ENCODE data around the gene ZNF423. TPM values are rescaled to one million over a fixed set of nuclear protein-coding genes. Genes with fewer than 3 reads are reported as not detected.

ZNF423 gene
- polyA plus RNA-seq, 1 donor from 2014 or later, result 4.5 TPM

DNA sequence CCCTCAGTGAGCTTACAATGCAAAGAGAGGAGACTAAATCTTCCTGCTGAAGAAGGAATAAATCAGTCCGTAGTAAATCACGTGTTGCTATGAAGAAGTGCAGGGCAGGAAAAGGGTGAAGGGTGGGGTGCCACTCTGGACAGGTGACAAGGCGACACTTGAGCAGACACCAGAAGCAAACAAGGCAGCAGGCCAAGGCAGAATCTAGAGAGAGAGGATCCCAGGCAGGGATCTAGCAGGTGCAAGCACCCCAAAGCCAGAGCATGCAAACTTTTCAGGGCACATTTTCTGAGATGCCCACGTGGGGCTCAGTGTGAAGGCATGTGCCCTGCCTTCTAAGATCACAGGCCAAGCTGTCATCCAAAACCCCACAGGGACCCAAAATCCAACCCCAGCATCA, 193.3 kb downstream of the ZNF423 start:
- Histone ChIP-seq H3K9me3 (ENCODE audit: low read length) (no peaks in the 10 kb centered on the region), H3K9ac (ENCODE audit: low read length) (no peak overlapping the region), H3K27ac (ENCODE audit: low read length) (no peak overlapping the region), H3K36me3 (ENCODE audit: insufficient read depth, low read length) (no peaks in the 10 kb centered on the region), H3K27me3 (ENCODE audit: insufficient read depth, low read depth, low read length) (no peaks in the 10 kb centered on the region), H4K20me1 (ENCODE audit: insufficient read depth) (no peaks in the 10 kb centered on the region), H3K4me2 (ENCODE audit: low read length) (no peak overlapping the region), H3K9me2 (ENCODE audit: insufficient read depth, low read length) (no peaks in the 10 kb centered on the region), H3K79me2 (replicated peaks; ENCODE audit: insufficient read depth, low read length) (no peaks in the 10 kb centered on the region), H3F3A (ENCODE audit: insufficient read depth, low read length, poor library complexity, severe bottlenecking) (no peaks in the 10 kb centered on the region), H3K4me3 (ENCODE audit: low read length) (no peak overlapping the region), H2AFZ (ENCODE audit: low read depth, low read length) (no peak overlapping the region)
- TF ChIP-seq, protein P1, sequence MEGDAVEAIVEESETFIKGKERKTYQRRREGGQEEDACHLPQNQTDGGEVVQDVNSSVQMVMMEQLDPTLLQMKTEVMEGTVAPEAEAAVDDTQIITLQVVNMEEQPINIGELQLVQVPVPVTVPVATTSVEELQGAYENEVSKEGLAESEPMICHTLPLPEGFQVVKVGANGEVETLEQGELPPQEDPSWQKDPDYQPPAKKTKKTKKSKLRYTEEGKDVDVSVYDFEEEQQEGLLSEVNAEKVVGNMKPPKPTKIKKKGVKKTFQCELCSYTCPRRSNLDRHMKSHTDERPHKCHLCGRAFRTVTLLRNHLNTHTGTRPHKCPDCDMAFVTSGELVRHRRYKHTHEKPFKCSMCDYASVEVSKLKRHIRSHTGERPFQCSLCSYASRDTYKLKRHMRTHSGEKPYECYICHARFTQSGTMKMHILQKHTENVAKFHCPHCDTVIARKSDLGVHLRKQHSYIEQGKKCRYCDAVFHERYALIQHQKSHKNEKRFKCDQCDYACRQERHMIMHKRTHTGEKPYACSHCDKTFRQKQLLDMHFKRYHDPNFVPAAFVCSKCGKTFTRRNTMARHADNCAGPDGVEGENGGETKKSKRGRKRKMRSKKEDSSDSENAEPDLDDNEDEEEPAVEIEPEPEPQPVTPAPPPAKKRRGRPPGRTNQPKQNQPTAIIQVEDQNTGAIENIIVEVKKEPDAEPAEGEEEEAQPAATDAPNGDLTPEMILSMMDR (IDR thresholded peaks at IDR 0.05; ENCODE audit: poor library complexity, severe bottlenecking), result no peak
- TF ChIP-seq POLR2AphosphoS5 (IDR thresholded peaks at IDR 0.05) (no peak), REST (IDR thresholded peaks at IDR 0.05; ENCODE audit: borderline replicate concordance) (no peak), EZH2 (IDR thresholded peaks at IDR 0.05; ENCODE audit: borderline replicate concordance, insufficient read depth, low read length, poor library complexity, severe bottlenecking) (no peak), TAF1 (IDR thresholded peaks at IDR 0.05; ENCODE audit: low read depth) (no peak), SMC3 (conservative IDR thresholded peaks at IDR 0.05; ENCODE audit: poor library complexity) (no peak), RAD21 (conservative IDR thresholded peaks at IDR 0.05) (no peak), MXI1 (conservative IDR thresholded peaks at IDR 0.05; ENCODE audit: poor library complexity, severe bottlenecking) (no peak), EP300 (conservative IDR thresholded peaks at IDR 0.05; ENCODE audit: poor library complexity, severe bottlenecking) (no peak)

- no peaks in the 10 kb centered on the region for H3K9me2 ChIP-seq (ENCODE audit: insufficient read depth, low read length)
- H3K9me3 ChIP-seq (ENCODE audit: low read length), result no peaks in the 10 kb centered on the region
- H3K27me3 ChIP-seq (ENCODE audit: insufficient read depth, low read depth, low read length), result no peaks in the 10 kb centered on the region
- no peak overlapping the region for H3K4me3 ChIP-seq (ENCODE audit: low read length)
- no peak overlapping the region for H2AFZ ChIP-seq (ENCODE audit: low read depth, low read length)
- no peak overlapping the region for H3K4me2 ChIP-seq (ENCODE audit: low read length)
- H4K20me1 ChIP-seq (ENCODE audit: insufficient read depth), result no peaks in the 10 kb centered on the region
- no peaks in the 10 kb centered on the region for H3K36me3 ChIP-seq (ENCODE audit: insufficient read depth, low read length)
- TF ChIP-seq EP300 (conservative IDR thresholded peaks at IDR 0.05; ENCODE audit: poor library complexity, severe bottlenecking), result no peak
- TF ChIP-seq POLR2AphosphoS5 (IDR thresholded peaks at IDR 0.05), result no peak
- TF ChIP-seq, protein P1 (IDR thresholded peaks at IDR 0.05; ENCODE audit: poor library complexity, severe bottlenecking), result no peak
- TF ChIP-seq RAD21 (conservative IDR thresholded peaks at IDR 0.05), result no peak
- no peak for TF ChIP-seq SMC3 (conservative IDR thresholded peaks at IDR 0.05; ENCODE audit: poor library complexity)
- no peak for TF ChIP-seq MXI1 (conservative IDR thresholded peaks at IDR 0.05; ENCODE audit: poor library complexity, severe bottlenecking)
- no peak for TF ChIP-seq TAF1 (IDR thresholded peaks at IDR 0.05; ENCODE audit: low read depth)
- no peak for TF ChIP-seq REST (IDR thresholded peaks at IDR 0.05; ENCODE audit: borderline replicate concordance)
- no peak for TF ChIP-seq EZH2 (IDR thresholded peaks at IDR 0.05; ENCODE audit: borderline replicate concordance, insufficient read depth, low read length, poor library complexity, severe bottlenecking)
- H3K9ac ChIP-seq (ENCODE audit: low read length), result no peak overlapping the region
- no peaks in the 10 kb centered on the region for H3K79me2 ChIP-seq (replicated peaks; ENCODE audit: insufficient read depth, low read length)
- H3F3A ChIP-seq (ENCODE audit: insufficient read depth, low read length, poor library complexity, severe bottlenecking), result no peaks in the 10 kb centered on the region
- H3K27ac ChIP-seq (ENCODE audit: low read length), result no peak overlapping the region
These were observed 194.3 kb downstream of the ZNF423 start for GRCh38 chr16:49661465-49662187.
